ENCODE results near the gene ARHGAP24.

GRCh38 chr4:85522836-85523235, 47.9 kb downstream of the ARHGAP24 start:
- TF ChIP-seq EZH2 (IDR thresholded peaks at IDR 0.05; ENCODE audit: borderline replicate concordance, insufficient read depth, low read depth, low read length, poor library complexity, severe bottlenecking) (no peak), CTCF (IDR thresholded peaks at IDR 0.05) (no peak)
